Measurements from ENCODE around the gene ARID5B. TPM values are rescaled to one million over a fixed set of nuclear protein-coding genes. Genes with fewer than 3 reads are reported as not detected.

Gene ARID5B
- total and polyA plus RNA-seq, 2 experiments from 2014 or later = 53.2 to 55.0 TPM

GRCh38 chr10:61923950-61924274 lies 22.4 kb downstream of the ARID5B start:
- Histone ChIP-seq H3K4me3 (no peak overlapping the region), H3K9me2 (replicated peaks; ENCODE audit: insufficient read depth) (no peaks in the 10 kb centered on the region), H3K9me3 (ENCODE audit: low read depth) (no peaks in the 10 kb centered on the region), H4K20me1 (ENCODE audit: insufficient read depth, poor library complexity, severe bottlenecking) (peaks cover 16% of the 10 kb centered on the region), H3K79me2 (peaks cover 100% of the 10 kb centered on the region), H3K36me3 (replicated peaks; ENCODE audit: insufficient read depth, low read depth) (no peaks in the 10 kb centered on the region), H3K4me2 (no peak overlapping the region), H3K4me1 (ENCODE audit: insufficient read depth) (peaks cover 11% of the 10 kb centered on the region), H3K27me3 (no peaks in the 10 kb centered on the region), H3K27ac (no peak overlapping the region), H2AFZ (no peak overlapping the region)
- DNase-seq (ENCODE audit: low spot score) = no peak
- TF ChIP-seq EZH2 (IDR thresholded peaks at IDR 0.05; ENCODE audit: borderline replicate concordance) (no peak), EZH2phosphoT487 (IDR thresholded peaks at IDR 0.05; ENCODE audit: low read depth, severe bottlenecking, unreplicated experiment) (no peak), CTCF (IDR thresholded peaks at IDR 0.05; ENCODE audit: poor library complexity) (no peak)
- 69% methylated on average over 2 of the region's 2 CpGs for WGBS (ENCODE audit: low lambda C conversion rate, missing lambda C conversion rate)

- no peak for DNase-seq (ENCODE audit: low spot score)
- Histone ChIP-seq H3K4me1 (ENCODE audit: insufficient read depth) (peaks cover 8% of the 10 kb centered on the region), H3K36me3 (replicated peaks; ENCODE audit: insufficient read depth, low read depth) (no peaks in the 10 kb centered on the region), H4K20me1 (ENCODE audit: insufficient read depth, poor library complexity, severe bottlenecking) (no peaks in the 10 kb centered on the region), H3K9me2 (replicated peaks; ENCODE audit: insufficient read depth) (no peaks in the 10 kb centered on the region), H3K27ac (no peak overlapping the region), H3K4me3 (no peak overlapping the region), H3K79me2 (peaks cover 99% of the 10 kb centered on the region), H3K27me3 (no peaks in the 10 kb centered on the region), H2AFZ (no peak overlapping the region), H3K9me3 (ENCODE audit: low read depth) (no peaks in the 10 kb centered on the region), H3K4me2 (no peak overlapping the region)
- TF ChIP-seq EZH2phosphoT487 (IDR thresholded peaks at IDR 0.05; ENCODE audit: low read depth, severe bottlenecking, unreplicated experiment) = no peak
- TF ChIP-seq EZH2 (IDR thresholded peaks at IDR 0.05; ENCODE audit: borderline replicate concordance) = no peak
- no peak for TF ChIP-seq CTCF (IDR thresholded peaks at IDR 0.05; ENCODE audit: poor library complexity)
- WGBS (ENCODE audit: low lambda C conversion rate, missing lambda C conversion rate) = 89% methylated on average over 4 of the region's 4 CpGs
Measured at GRCh38 chr10:61929555-61929954, 28.1 kb downstream of the ARID5B start.

GRCh38 chr10:61931620-61932332 lies 30.3 kb downstream of the ARID5B start:
- DNase-seq (ENCODE audit: low spot score) = no peak

More at GRCh38 chr10:61931620-61932332, 30.3 kb downstream of the ARID5B start:
- H3K27ac ChIP-seq = no peak overlapping the region
- no peaks in the 10 kb centered on the region for H3K9me2 ChIP-seq (replicated peaks; ENCODE audit: insufficient read depth)
- TF ChIP-seq CTCF (IDR thresholded peaks at IDR 0.05; ENCODE audit: poor library complexity) = no peak
- no peak for TF ChIP-seq EZH2phosphoT487 (IDR thresholded peaks at IDR 0.05; ENCODE audit: low read depth, severe bottlenecking, unreplicated experiment)
- TF ChIP-seq EZH2 (IDR thresholded peaks at IDR 0.05; ENCODE audit: borderline replicate concordance) = no peak
- no peaks in the 10 kb centered on the region for H3K27me3 ChIP-seq
- H2AFZ ChIP-seq = no peak overlapping the region
- H3K79me2 ChIP-seq = peaks cover 95% of the 10 kb centered on the region
- no peak overlapping the region for H3K4me2 ChIP-seq
- H3K9me3 ChIP-seq (ENCODE audit: low read depth) = no peaks in the 10 kb centered on the region
- peaks cover 25% of the 10 kb centered on the region for H3K4me1 ChIP-seq (ENCODE audit: insufficient read depth)
- H3K4me3 ChIP-seq = no peak overlapping the region
- 94% methylated on average over 6 of the region's 6 CpGs for WGBS (ENCODE audit: low lambda C conversion rate, missing lambda C conversion rate)
- no peaks in the 10 kb centered on the region for H4K20me1 ChIP-seq (ENCODE audit: insufficient read depth, poor library complexity, severe bottlenecking)
- no peaks in the 10 kb centered on the region for H3K36me3 ChIP-seq (replicated peaks; ENCODE audit: insufficient read depth, low read depth)
